HepG2 (cell line): ENCODE data around the gene TUBGCP6. TPM values are rescaled to one million over a fixed set of nuclear protein-coding genes. Genes with fewer than 3 reads are reported as not detected.

Experiments
- GABPA ChIP-seq, 2 experiments: IDR thresholded peaks; 2 replicates each; pipeline ENCODE4 v1.6.1; 2011 to 2016; ENCODE audit warnings: low read depth in 2 of 2, low read length in 1 of 2, missing biosample characterization in 1 of 2, missing genetic modification characterization in 1 of 2
- HES4 ChIP-seq: sonication (generic); formaldehyde crosslinking; IDR thresholded peaks from 2 replicates; pipeline ENCODE4 v1.9.0; 2021; ENCODE audit warnings: mild to moderate bottlenecking, missing genetic modification reagents, borderline replicate concordance
- IRX3 ChIP-seq: sonication (generic); formaldehyde crosslinking; IDR thresholded peaks from 2 replicates; pipeline ENCODE4 v1.8.1; 2023; ENCODE audit warnings: mild to moderate bottlenecking, low read depth, missing genetic modification reagents, borderline replicate concordance
- MAFG ChIP-seq: sonication (generic); formaldehyde crosslinking; IDR thresholded peaks from 2 replicates; pipeline ENCODE4 v1.5.1; 2020; ENCODE audit warnings: mild to moderate bottlenecking, missing genetic modification reagents
- MXI1 ChIP-seq: IDR thresholded peaks from 3 replicates; pipeline ENCODE4 v1.6.1; 2012; ENCODE audit warnings: low read depth, low read length, inconsistent platforms, borderline replicate concordance
- RXRA ChIP-seq: sonication (generic); formaldehyde crosslinking; IDR thresholded peaks from 2 replicates; pipeline ENCODE4 v1.5.1; 2020; ENCODE audit warnings: missing genetic modification reagents
- TCF12 ChIP-seq, 2 experiments: fragments of 450-650 bp in 1 of 2; sonication (generic) in 1 of 2; formaldehyde crosslinking in 1 of 2; IDR thresholded peaks; 2 replicates each; pipeline versions ENCODE4 v1.6.1 to v1.8.0; 2017 to 2022; ENCODE audit warnings: antibody characterized with exemption in 1 of 2, mild to moderate bottlenecking in 1 of 2, missing genetic modification reagents in 1 of 2, moderate library complexity in 1 of 2
- ZNF124 ChIP-seq: sonication (generic); formaldehyde crosslinking; IDR thresholded peaks from 2 replicates; pipeline ENCODE4 v1.4.0; 2020; ENCODE audit warnings: missing genetic modification reagents
- ZNF205 ChIP-seq: IDR thresholded peaks from 2 replicates; pipeline ENCODE4 v1.6.1; 2018; ENCODE audit warnings: missing biosample characterization, missing genetic modification reagents
- ZNF230 ChIP-seq: sonication (generic); formaldehyde crosslinking; IDR thresholded peaks from 2 replicates; pipeline ENCODE4 v1.4.0; 2020; ENCODE audit warnings: mild to moderate bottlenecking, missing genetic modification reagents
- ZNF335 ChIP-seq: sonication (generic); formaldehyde crosslinking; IDR thresholded peaks from 2 replicates; pipeline ENCODE4 v1.4.0; 2020; ENCODE audit warnings: missing genetic modification reagents
- ZNF563 ChIP-seq: sonication (generic); formaldehyde crosslinking; IDR thresholded peaks from 2 replicates; pipeline ENCODE4 v1.8.0; 2022; ENCODE audit warnings: mild to moderate bottlenecking, moderate library complexity, missing genetic modification reagents
- polyA plus RNA-seq, 8 experiments: library from polyadenylated mRNA; depleted of rRNA in 3 of 8; stranded (reverse) in 7 of 8; unstranded in 1 of 8; fragments of >200 nt; fragmentation: Illumina TruSeq in 4 of 8; extraction: Trizol in 4 of 8; gene quantifications; 2 replicates each; pipeline versions ENCODE4 v1.2.1 to v1.2.3, GENCODE V29; 2011 to 2016; ENCODE audit warnings: low read depth in 4 of 8, missing spikeins in 1 of 8, mixed read lengths in 1 of 8; ENCODE audit not compliant: insufficient read depth in 1 of 8
- total RNA-seq, 5 experiments: library from RNA; depleted of rRNA; stranded (reverse); fragments of >200 nt; fragmentation: Illumina TruSeq; extraction: Trizol; gene quantifications; 2 replicates each; pipeline ENCODE4 v1.2.3, GENCODE V29; 2016; ENCODE audit warnings: low read depth in 1 of 5
- TF ChIP-seq, protein P1 (sequence below): sonication (generic); formaldehyde crosslinking; IDR thresholded peaks from 2 replicates; pipeline ENCODE4 v1.4.0; 2020; ENCODE audit warnings: missing genetic modification reagents, borderline replicate concordance
- TF ChIP-seq, protein P2 (sequence below): sonication (generic); formaldehyde crosslinking; IDR thresholded peaks from 2 replicates; pipeline ENCODE4 v1.4.0; 2020; ENCODE audit warnings: mild to moderate bottlenecking, missing genetic modification reagents
- TF ChIP-seq, protein P3 (sequence below): sonication (generic); formaldehyde crosslinking; IDR thresholded peaks from 2 replicates; pipeline ENCODE4 v1.4.0; 2020; ENCODE audit warnings: missing genetic modification reagents; ENCODE audit errors: not compliant biosample characterization
- TF ChIP-seq, protein P4 (sequence below): sonication (generic); formaldehyde crosslinking; conservative IDR thresholded peaks from 2 replicates; pipeline ENCODE4 v1.4.0; 2020; ENCODE audit warnings: missing genetic modification reagents

Gene TUBGCP6
- total and polyA plus RNA-seq, 2 of the 13 experiments (the other 11 are each of a cell fraction or from before 2014, with no cell fraction given): 14.6 to 15.7 TPM

DNA sequence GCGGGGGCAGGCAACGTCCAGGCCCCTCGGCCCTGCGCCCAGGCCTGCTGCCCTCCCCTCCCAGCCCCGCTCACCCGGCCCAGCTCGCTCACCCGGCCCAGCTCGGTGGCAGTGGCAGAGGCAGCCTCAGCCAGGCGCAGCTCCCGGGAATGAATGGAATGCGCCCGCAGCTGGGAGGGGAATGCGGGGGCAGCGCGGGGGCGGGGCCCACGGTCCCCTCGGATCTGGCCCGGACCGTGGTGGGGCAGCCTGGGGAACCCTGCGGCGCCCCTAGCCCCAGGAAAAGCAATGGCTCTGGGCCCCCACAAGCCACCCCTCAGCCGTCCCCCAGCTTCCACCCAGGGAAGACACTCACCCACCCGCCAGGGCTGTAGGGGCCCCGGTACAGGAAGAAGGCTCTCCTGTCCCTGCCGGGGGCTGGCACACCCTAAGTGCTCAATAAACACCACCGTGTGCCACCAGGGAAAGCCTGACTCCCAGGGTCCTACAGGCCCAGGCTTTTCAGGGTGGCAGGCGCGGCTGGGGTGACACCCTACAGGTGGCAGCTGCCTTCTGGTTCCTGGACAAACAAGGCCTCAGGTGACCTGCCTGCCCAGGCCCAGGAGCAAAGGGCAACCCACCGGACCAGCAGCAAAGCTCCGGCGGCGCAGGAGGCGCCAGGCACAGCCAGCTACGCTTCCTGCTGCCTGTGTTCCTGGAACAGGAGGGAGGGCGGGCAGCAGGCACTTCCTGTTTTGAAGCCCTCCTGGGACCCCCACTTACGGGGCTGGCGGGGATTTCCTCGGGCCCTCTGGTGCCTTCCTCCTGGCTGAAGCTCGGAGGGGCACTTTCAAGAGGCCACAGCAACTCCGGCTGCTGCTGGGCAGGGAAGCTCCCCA lies 48.9 kb upstream of the TUBGCP6 start (continued):
- TF ChIP-seq ZNF205 (CRISPR knock-in tag) (peak; percentile 59; the same call in 1 of the 2 replicates), ZNF335 (peak; percentile 78; the same call in 1 of the 2 replicates), ZNF563 (CRISPR knock-in tag) (peak; percentile 76; the same call in 1 of the 2 replicates), RXRA (CRISPR knock-in tag) (peak; percentile 99), ZNF124 (CRISPR knock-in tag) (no peak), MXI1 (peak; percentile 39; the same call in 1 of the 3 replicates), ZNF230 (CRISPR knock-in tag) (no peak; the same call in 1 of the 2 replicates), IRX3 (0 out of 2 replicates have a peak, but pooled peaks have one; percentile 59), HES4 (no peak), GABPA (IDR thresholded peaks at IDR 0.05; ENCODE audit: low read depth, low read length) (peak; percentile 49), GABPA (CRISPR knock-in tag; IDR thresholded peaks at IDR 0.05; ENCODE audit: low read depth) (peak; percentile 80), MAFG (CRISPR knock-in tag) (no peak; the same call in 1 of the 2 replicates), TCF12 (IDR thresholded peaks at IDR 0.05) (no peak), TCF12 (CRISPR knock-in tag; IDR thresholded peaks at IDR 0.05) (no peak)
- TF ChIP-seq, protein P1, sequence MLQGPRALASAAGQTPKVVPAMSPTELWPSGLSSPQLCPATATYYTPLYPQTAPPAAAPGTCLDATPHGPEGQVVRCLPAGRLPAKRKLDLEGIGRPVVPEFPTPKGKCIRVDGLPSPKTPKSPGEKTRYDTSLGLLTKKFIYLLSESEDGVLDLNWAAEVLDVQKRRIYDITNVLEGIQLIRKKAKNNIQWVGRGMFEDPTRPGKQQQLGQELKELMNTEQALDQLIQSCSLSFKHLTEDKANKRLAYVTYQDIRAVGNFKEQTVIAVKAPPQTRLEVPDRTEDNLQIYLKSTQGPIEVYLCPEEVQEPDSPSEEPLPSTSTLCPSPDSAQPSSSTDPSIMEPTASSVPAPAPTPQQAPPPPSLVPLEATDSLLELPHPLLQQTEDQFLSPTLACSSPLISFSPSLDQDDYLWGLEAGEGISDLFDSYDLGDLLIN (CRISPR knock-in tag): no peak
- TF ChIP-seq, protein P2, sequence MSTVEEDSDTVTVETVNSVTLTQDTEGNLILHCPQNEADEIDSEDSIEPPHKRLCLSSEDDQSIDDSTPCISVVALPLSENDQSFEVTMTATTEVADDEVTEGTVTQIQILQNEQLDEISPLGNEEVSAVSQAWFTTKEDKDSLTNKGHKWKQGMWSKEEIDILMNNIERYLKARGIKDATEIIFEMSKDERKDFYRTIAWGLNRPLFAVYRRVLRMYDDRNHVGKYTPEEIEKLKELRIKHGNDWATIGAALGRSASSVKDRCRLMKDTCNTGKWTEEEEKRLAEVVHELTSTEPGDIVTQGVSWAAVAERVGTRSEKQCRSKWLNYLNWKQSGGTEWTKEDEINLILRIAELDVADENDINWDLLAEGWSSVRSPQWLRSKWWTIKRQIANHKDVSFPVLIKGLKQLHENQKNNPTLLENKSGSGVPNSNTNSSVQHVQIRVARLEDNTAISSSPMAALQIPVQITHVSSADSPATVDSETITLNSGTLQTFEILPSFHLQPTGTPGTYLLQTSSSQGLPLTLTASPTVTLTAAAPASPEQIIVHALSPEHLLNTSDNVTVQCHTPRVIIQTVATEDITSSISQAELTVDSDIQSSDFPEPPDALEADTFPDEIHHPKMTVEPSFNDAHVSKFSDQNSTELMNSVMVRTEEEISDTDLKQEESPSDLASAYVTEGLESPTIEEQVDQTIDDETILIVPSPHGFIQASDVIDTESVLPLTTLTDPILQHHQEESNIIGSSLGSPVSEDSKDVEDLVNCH (CRISPR knock-in tag): no peak
- TF ChIP-seq, protein P3, sequence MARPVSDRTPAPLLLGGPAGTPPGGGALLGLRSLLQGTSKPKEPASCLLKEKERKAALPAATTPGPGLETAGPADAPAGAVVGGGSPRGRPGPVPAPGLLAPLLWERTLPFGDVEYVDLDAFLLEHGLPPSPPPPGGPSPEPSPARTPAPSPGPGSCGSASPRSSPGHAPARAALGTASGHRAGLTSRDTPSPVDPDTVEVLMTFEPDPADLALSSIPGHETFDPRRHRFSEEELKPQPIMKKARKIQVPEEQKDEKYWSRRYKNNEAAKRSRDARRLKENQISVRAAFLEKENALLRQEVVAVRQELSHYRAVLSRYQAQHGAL: peak; percentile 46
- TF ChIP-seq, protein P4, sequence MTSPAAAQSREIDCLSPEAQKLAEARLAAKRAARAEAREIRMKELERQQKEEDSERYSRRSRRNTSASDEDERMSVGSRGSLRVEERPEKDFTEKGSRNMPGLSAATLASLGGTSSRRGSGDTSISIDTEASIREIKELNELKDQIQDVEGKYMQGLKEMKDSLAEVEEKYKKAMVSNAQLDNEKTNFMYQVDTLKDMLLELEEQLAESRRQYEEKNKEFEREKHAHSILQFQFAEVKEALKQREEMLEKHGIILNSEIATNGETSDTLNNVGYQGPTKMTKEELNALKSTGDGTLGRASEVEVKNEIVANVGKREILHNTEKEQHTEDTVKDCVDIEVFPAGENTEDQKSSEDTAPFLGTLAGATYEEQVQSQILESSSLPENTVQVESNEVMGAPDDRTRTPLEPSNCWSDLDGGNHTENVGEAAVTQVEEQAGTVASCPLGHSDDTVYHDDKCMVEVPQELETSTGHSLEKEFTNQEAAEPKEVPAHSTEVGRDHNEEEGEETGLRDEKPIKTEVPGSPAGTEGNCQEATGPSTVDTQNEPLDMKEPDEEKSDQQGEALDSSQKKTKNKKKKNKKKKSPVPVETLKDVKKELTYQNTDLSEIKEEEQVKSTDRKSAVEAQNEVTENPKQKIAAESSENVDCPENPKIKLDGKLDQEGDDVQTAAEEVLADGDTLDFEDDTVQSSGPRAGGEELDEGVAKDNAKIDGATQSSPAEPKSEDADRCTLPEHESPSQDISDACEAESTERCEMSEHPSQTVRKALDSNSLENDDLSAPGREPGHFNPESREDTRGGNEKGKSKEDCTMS (CRISPR knock-in tag): no peak
